PC-9 (cell line): ENCODE results near the gene RNF187. TPM values are rescaled to one million over a fixed set of nuclear protein-coding genes. Genes with fewer than 3 reads are reported as not detected.

Experiments used
- BruUV-seq: library from RNA; stranded (reverse); fragments of 400-500 nt; replicated peaks from 2 replicates; lab custom pipeline; 2021; lab: Mats Ljungman, UMichigan
- CTCF ChIA-PET: fragments of 300-600 bp; sonication (Branson Sonifier 250); formaldehyde crosslinking; loops from one replicate; lab custom pipeline; 2022; ENCODE audit warnings: antibody characterized with exemption; lab: Charles Lee
- POLR2A ChIA-PET: fragments of 300-600 bp; sonication (Branson Sonifier 250); formaldehyde crosslinking; loops from one replicate; lab custom pipeline; 2022; ENCODE audit warnings: antibody characterized with exemption; ENCODE audit not compliant: unreplicated experiment; lab: Charles Lee
- DNase-seq, 2 experiments: peaks; one replicate each; pipeline versions ENCODE4 v3.0.0 to v3.0.0-alpha.2; 2015 to 2022; ENCODE audit warnings: mixed read lengths in 1 of 2
- H2AFZ ChIP-seq: fragments of 200-600 bp; sonication (generic); 2 replicates; pipeline ENCODE4 v1.8.1; 2017; ENCODE audit warnings: antibody characterized with exemption
- H3F3A ChIP-seq: fragments of 200-600 bp; sonication (generic); 2 replicates; pipeline ENCODE4 v1.8.1; 2017; ENCODE audit warnings: antibody characterized with exemption, mild to moderate bottlenecking, low read depth; ENCODE audit not compliant: insufficient read depth
- H3K27ac ChIP-seq: fragments of 200-600 bp; sonication (generic); 2 replicates; pipeline ENCODE4 v1.6.1; 2016; ENCODE audit warnings: mixed run types
- H3K27me3 ChIP-seq: fragments of 200-600 bp; sonication (generic); 2 replicates; pipeline ENCODE4 v1.6.1; 2016; ENCODE audit warnings: low read depth, mixed run types; ENCODE audit not compliant: insufficient read depth
- H3K36me3 ChIP-seq: fragments of 200-600 bp; sonication (generic); 2 replicates; pipeline ENCODE4 v1.6.1; 2016; ENCODE audit warnings: low read depth, mixed run types
- H3K4me1 ChIP-seq: fragments of 200-600 bp; sonication (generic); replicated peaks from 2 replicates; pipeline ENCODE4 v1.6.1; 2016; ENCODE audit warnings: mixed run types; ENCODE audit not compliant: insufficient read depth
- H3K4me2 ChIP-seq: fragments of 200-600 bp; sonication (generic); 2 replicates; pipeline ENCODE4 v1.6.1; 2017; ENCODE audit warnings: mixed run types
- H3K4me3 ChIP-seq: fragments of 200-600 bp; sonication (generic); 2 replicates; pipeline ENCODE4 v1.6.1; 2016; ENCODE audit warnings: mixed run types
- H3K79me2 ChIP-seq: fragments of 200-600 bp; sonication (generic); 2 replicates; pipeline ENCODE4 v1.6.1; 2017; ENCODE audit warnings: low read depth, mixed run types
- H3K9me2 ChIP-seq: fragments of 200-600 bp; sonication (generic); 2 replicates; pipeline ENCODE4 v1.8.1; 2017; ENCODE audit warnings: mild to moderate bottlenecking; ENCODE audit not compliant: insufficient read depth
- H3K9me3 ChIP-seq: fragments of 200-600 bp; sonication (generic); 2 replicates; pipeline ENCODE4 v1.8.1; 2016; ENCODE audit warnings: low read depth; ENCODE audit not compliant: insufficient read depth
- H4K20me1 ChIP-seq: fragments of 200-600 bp; sonication (generic); 2 replicates; pipeline ENCODE4 v1.8.1; 2017; ENCODE audit not compliant: insufficient read depth
- EZH2 ChIP-seq: fragments of 200-600 bp; sonication (generic); IDR thresholded peaks from 2 replicates; pipeline ENCODE4 v1.8.0; 2017; ENCODE audit warnings: antibody characterized with exemption, low read depth
- intact Hi-C: fragments of 100-400 bp; cut with micrococcal nuclease; formaldehyde crosslinking; loops from one replicate; pipeline ENCODE4 v1.10.0; 2022; ENCODE audit not compliant: unreplicated experiment
- total RNA-seq: library from RNA; stranded (reverse); gene quantifications from 2 replicates; pipeline ENCODE4 v1.2.3, GENCODE V29; 2021
- TF ChIP-seq, protein P1 (sequence below): fragments of 200-600 bp; sonication (generic); conservative IDR thresholded peaks from 2 replicates; pipeline ENCODE4 v1.6.1; 2017; ENCODE audit warnings: mixed run types, antibody characterized with exemption, mild to moderate bottlenecking, moderate library complexity

Gene RNF187
- total RNA-seq, 1 experiment from 2014 or later: 182 TPM

DNA sequence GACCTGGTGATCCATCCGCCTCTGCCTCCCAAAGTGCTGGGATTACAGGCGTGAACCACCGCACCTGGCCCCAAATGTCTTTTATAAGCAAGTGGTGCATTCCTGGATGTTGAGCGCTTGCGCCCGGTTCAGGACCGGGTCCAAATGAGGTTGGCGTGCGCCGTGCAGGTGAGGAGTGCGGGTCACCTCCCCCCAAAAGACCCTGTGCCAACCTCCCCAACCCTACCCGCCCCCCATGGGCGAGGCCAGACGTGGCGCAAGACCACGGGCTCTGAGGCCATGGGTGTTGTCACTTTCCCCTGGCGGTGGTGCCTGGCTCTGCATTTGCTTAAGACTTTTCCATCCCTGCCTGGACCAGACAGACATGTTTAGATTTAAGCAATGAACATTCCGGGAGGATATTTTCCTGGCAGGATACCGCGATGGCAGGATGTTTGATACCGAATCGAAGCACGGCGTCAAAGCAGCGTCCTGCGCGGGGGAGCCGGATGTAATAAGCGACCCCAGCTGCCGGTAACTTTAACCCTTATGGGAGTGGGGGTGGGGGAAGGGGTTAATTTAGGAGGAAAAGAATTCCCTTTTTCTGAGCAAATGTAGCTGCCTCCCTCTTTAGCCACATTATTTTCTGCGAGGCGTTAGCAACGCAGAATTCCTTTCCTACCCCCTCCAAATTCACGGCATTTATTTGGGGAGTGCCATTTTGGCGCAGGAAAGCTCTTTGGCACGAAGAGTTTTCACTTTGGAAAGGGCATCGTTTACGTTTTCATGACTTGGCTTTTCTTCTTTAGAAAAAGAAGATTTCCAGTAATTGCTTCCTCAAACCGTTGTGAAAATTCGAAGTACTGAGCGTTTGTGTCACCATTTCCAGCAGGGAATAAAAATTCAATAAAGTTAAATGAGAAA, 27.8 kb upstream of the RNF187 start:
- no peak overlapping the region for H2AFZ ChIP-seq
- H3K27ac ChIP-seq: no peak overlapping the region
- H4K20me1 ChIP-seq: no peaks in the 10 kb centered on the region
- H3K79me2 ChIP-seq: peaks cover 16% of the 10 kb centered on the region
- intact Hi-C loops: no loop called here
- H3K27me3 ChIP-seq: no peaks in the 10 kb centered on the region
- TF ChIP-seq, protein P1, sequence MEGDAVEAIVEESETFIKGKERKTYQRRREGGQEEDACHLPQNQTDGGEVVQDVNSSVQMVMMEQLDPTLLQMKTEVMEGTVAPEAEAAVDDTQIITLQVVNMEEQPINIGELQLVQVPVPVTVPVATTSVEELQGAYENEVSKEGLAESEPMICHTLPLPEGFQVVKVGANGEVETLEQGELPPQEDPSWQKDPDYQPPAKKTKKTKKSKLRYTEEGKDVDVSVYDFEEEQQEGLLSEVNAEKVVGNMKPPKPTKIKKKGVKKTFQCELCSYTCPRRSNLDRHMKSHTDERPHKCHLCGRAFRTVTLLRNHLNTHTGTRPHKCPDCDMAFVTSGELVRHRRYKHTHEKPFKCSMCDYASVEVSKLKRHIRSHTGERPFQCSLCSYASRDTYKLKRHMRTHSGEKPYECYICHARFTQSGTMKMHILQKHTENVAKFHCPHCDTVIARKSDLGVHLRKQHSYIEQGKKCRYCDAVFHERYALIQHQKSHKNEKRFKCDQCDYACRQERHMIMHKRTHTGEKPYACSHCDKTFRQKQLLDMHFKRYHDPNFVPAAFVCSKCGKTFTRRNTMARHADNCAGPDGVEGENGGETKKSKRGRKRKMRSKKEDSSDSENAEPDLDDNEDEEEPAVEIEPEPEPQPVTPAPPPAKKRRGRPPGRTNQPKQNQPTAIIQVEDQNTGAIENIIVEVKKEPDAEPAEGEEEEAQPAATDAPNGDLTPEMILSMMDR: 0 out of 2 replicates have a peak, but pooled peaks have one; percentile 18
- no peak for TF ChIP-seq EZH2
- ChIA-PET POLR2A (interaction anchor here (0.6 to 1.1 kb wide), 2 partner anchors 53 to 292 kb away, joined by 8 to 18 read pairs; partner anchors contain the start of gene TRIM11), CTCF (no interaction called here)
- DNase-seq: peak in 1 of 2 experiments; percentile 45
- no peaks in the 10 kb centered on the region for H3K9me3 ChIP-seq
- no peaks in the 10 kb centered on the region for H3K9me2 ChIP-seq
- no peaks in the 10 kb centered on the region for H3K36me3 ChIP-seq
- no peak overlapping the region for H3K4me2 ChIP-seq
- no TSS peak for BruUV-seq
- H3K4me1 ChIP-seq: peaks cover 7% of the 10 kb centered on the region; the same call in 1 of the 2 replicates
- H3F3A ChIP-seq: peaks cover 12% of the 10 kb centered on the region; the same call in 1 of the 2 replicates
- H3K4me3 ChIP-seq: no peak overlapping the region

DNA sequence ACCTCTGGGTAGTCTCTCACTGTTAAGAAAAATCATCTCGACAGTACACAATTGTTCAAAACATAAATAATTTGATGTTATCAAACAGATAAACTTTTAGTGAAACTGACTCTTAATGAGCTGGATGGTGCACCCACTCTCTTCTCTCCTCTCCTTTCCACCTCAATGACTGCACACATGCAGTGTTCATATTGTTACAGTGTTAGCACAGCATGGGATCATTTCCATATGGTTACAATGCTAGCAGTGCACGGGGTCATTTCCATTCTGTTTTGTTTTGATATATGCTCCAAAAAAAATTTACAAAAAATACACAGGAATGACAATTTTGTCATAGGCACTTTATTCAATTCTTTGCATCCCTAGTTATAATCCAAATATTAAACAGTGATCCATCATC, 26.4 kb upstream of the RNF187 start:
- no peak overlapping the region for H3K4me2 ChIP-seq
- intact Hi-C loops: no loop called here
- H3K9me3 ChIP-seq: no peaks in the 10 kb centered on the region
- TF ChIP-seq EZH2: no peak
- TF ChIP-seq, protein P1: no peak
- peaks cover 9% of the 10 kb centered on the region for H3K79me2 ChIP-seq
- no peaks in the 10 kb centered on the region for H3K9me2 ChIP-seq
- 0 out of 2 replicates have a peak, but pooled peaks cover 8% of the 10 kb centered on the region for H3K27me3 ChIP-seq
- no peak overlapping the region for H3K27ac ChIP-seq
- no peak overlapping the region for H3K4me3 ChIP-seq
- H3K4me1 ChIP-seq: peaks cover 4% of the 10 kb centered on the region; the same call in 1 of the 2 replicates
- H2AFZ ChIP-seq: no peak overlapping the region
- H3K36me3 ChIP-seq: no peaks in the 10 kb centered on the region
- POLR2A ChIA-PET: interaction anchor here (0.6 kb wide), 1 partner anchor 51 kb away, joined by 4 read pairs; no protein-coding TSS in a partner anchor
- BruUV-seq: no TSS peak
- no peak for DNase-seq
- no peaks in the 10 kb centered on the region for H4K20me1 ChIP-seq
- 0 out of 2 replicates have a peak, but pooled peaks cover 12% of the 10 kb centered on the region for H3F3A ChIP-seq
- CTCF ChIA-PET: no interaction called here

DNA sequence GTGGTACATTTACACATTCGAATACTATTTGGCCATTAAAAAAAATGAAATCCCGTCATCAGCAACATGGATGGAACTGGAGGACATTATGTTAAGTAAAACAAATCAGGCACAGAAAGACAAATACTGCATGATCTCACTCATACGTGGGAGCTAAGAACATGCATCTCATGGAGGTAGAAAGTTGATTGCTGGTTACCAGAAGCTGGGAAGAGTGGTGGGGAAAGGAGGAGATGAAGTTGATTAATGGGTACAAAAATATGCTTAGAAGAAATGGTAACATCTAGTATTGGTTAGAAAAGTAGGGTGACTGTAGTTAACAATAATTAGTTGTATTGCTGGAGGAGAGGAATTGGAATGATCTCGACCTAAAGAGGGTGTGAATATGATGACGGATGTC, 24.6 kb upstream of the RNF187 start:
- Histone ChIP-seq H3K9me2 (no peaks in the 10 kb centered on the region), H3K27ac (no peak overlapping the region), H3K4me1 (no peaks in the 10 kb centered on the region), H4K20me1 (no peaks in the 10 kb centered on the region), H2AFZ (no peak overlapping the region), H3K79me2 (no peaks in the 10 kb centered on the region), H3F3A (no peaks in the 10 kb centered on the region), H3K9me3 (no peaks in the 10 kb centered on the region), H3K4me2 (no peak overlapping the region), H3K27me3 (peaks cover 23% of the 10 kb centered on the region; the same call in 1 of the 2 replicates), H3K4me3 (no peak overlapping the region), H3K36me3 (no peaks in the 10 kb centered on the region)
- no peak for TF ChIP-seq EZH2
- TF ChIP-seq, protein P1: no peak
- no peak for DNase-seq
- POLR2A ChIA-PET: no interaction called here
- intact Hi-C loops: loop anchor here (2.0 kb wide), 1 partner anchor 24 kb away; the partner anchor contains the start of gene RNF187
- BruUV-seq: no TSS peak
- CTCF ChIA-PET: interaction anchor here (1.0 kb wide), 1 partner anchor 69 kb away, joined by 3 read pairs; no protein-coding TSS in a partner anchor
